T-cell (primary cell): ENCODE data around the gene TAF8. TPM values are rescaled to one million over a fixed set of nuclear protein-coding genes. Genes with fewer than 3 reads are reported as not detected.
A peak's percentile ranks its signal among the peaks of the same experiment; 100 is the strongest.

Experiments
- ATAC-seq, 4 experiments: fragments of 200-7000 bp in 3 of 4; fragments of 150-1000 bp in 1 of 4; cut with Tn5 transposase; replicated peaks in 1 of 4; 1 replicate in 3 of 4; 2 replicates in 1 of 4; pipeline ENCODE4 v1.10.0; 2021; ENCODE audit warnings: moderate library complexity in 3 of 4, mild to moderate bottlenecking in 2 of 4, moderate number of reproducible peaks in 1 of 4
- CTCF ChIA-PET, 2 donors: fragments of 300-600 bp; sonication (Branson Sonifier 250); formaldehyde crosslinking; loops; one replicate each; lab custom pipeline; 2022; ENCODE audit warnings: antibody characterized with exemption in 2 of 2; lab: Charles Lee
- POLR2A ChIA-PET, 2 donors: fragments of 300-600 bp; sonication (Branson Sonifier 250); formaldehyde crosslinking; loops; one replicate each; lab custom pipeline; 2022; ENCODE audit warnings: antibody characterized with exemption in 2 of 2; lab: Charles Lee
- DNase-seq, 35 experiments: peaks; one replicate each; pipeline versions ENCODE4 v3.0.0 to v3.0.0-alpha.2; 2013 to 2023
- H3K27ac ChIP-seq: one replicate; pipeline ENCODE4 v1.5.1; 2013; ENCODE audit warnings: low read length
- H3K27me3 ChIP-seq, 2 experiments: replicated peaks in 1 of 2; 1 replicate in 1 of 2; 2 replicates in 1 of 2; pipeline versions ENCODE4 v1.6.1 to v1.7.0; 2013; ENCODE audit warnings: low read length in 1 of 2, mixed read lengths in 1 of 2; ENCODE audit not compliant: control insufficient read depth in 2 of 2, insufficient read depth in 2 of 2; ENCODE audit errors: extremely low read depth in 1 of 2
- H3K36me3 ChIP-seq, 2 donors: 1 replicate in 1 of 2; 2 replicates in 1 of 2; pipeline versions ENCODE4 v1.6.1 to v1.7.0; 2013; ENCODE audit warnings: low read length in 1 of 2; ENCODE audit not compliant: control insufficient read depth in 2 of 2, insufficient read depth in 1 of 2; ENCODE audit errors: extremely low read depth in 1 of 2
- H3K4me1 ChIP-seq, 2 experiments: 1 replicate in 1 of 2; 2 replicates in 1 of 2; pipeline versions ENCODE4 v1.6.1 to v1.7.0; 2013; ENCODE audit warnings: low read length in 2 of 2, mixed read lengths in 1 of 2; ENCODE audit not compliant: insufficient read depth in 2 of 2, control insufficient read depth in 1 of 2; ENCODE audit errors: extremely low read depth in 1 of 2
- H3K4me3 ChIP-seq, 2 donors: 1 replicate in 1 of 2; 2 replicates in 1 of 2; pipeline versions ENCODE4 v1.5.1 to v1.7.0; 2013; ENCODE audit warnings: mild to moderate bottlenecking in 2 of 2, low read length in 1 of 2, moderate library complexity in 1 of 2; ENCODE audit not compliant: control insufficient read depth in 1 of 2; ENCODE audit errors: extremely low read depth in 1 of 2
- H3K9me3 ChIP-seq: 2 replicates; pipeline ENCODE4 v1.7.0; 2013
- H3K27ac Mint-ChIP-seq, 2 donors: one replicate each; pipeline ENCODE4 v1.8.0; 2020 to 2021; ENCODE audit warnings: mild to moderate bottlenecking in 2 of 2, mixed read lengths in 2 of 2
- H3K27me3 Mint-ChIP-seq, 2 donors: one replicate each; pipeline ENCODE4 v1.8.0; 2021 to 2022; ENCODE audit warnings: mixed read lengths in 2 of 2
- H3K36me3 Mint-ChIP-seq: one replicate; pipeline ENCODE4 v1.8.0; 2021; ENCODE audit warnings: mixed read lengths
- H3K4me1 Mint-ChIP-seq, 3 donors: one replicate each; pipeline ENCODE4 v1.8.0; 2020 to 2022; ENCODE audit warnings: mixed read lengths in 3 of 3, mild to moderate bottlenecking in 1 of 3
- H3K4me3 Mint-ChIP-seq, 3 donors: one replicate each; pipeline ENCODE4 v1.8.0; 2020 to 2022; ENCODE audit warnings: mild to moderate bottlenecking in 3 of 3, mixed read lengths in 3 of 3, moderate library complexity in 3 of 3
- H3K9me3 Mint-ChIP-seq, 3 donors: one replicate each; pipeline ENCODE4 v1.8.0; 2020 to 2022; ENCODE audit warnings: mixed read lengths in 3 of 3
- WGBS: methylation state at CpG from one replicate; pipeline ENCODE4 v1.1.5; 2013; ENCODE audit warnings: missing lambda C conversion rate; ENCODE audit not compliant: insufficient coverage; 5-methylcytosine and 5-hydroxymethylcytosine counted together
- total RNA-seq, 35 experiments: library from RNA in 6 of 35; stranded (reverse) in 6 of 35; fragments of 120-200 nt in 1 of 35; gene quantifications; one replicate each; pipeline versions ENCODE4 v1.2.1 to v1.2.4 and lab custom pipeline; 2013 to 2026

Gene TAF8
- total RNA-seq, 5 donors from 2014 or later (not counting 1 experiment from before 2014, with no cell fraction given), result 46.0 to 55.5 (median 47.6) TPM

DNA sequence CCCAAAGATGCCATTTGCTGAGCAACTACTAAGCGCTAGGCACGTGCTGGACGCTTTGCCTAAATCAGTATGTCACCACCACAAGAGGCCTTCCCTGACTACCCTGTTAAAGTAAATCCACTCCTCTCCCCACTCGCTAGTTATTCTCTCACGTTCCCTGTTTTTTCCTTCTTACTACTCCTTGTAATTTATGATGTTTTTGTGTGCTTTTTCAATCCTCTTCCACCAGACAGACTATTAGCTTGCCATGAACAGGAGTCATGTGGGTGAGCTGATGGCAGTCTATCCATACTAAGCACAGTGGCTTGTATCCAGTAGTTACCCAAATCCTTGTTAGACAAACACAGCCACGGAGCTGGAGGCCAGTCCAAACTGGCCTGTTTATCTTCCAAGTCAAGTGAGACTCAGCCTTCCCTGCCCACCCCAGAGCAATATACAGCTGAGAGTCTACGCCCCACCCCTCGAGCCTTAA, 50.9 kb downstream of the TAF8 start:
- Histone ChIP-seq H3K27ac (no peak overlapping the region), H3K4me3 (no peak overlapping the region), H3K9me3 (no peaks in the 10 kb centered on the region), H3K4me1 (peaks cover 0 to 17% of the 10 kb centered on the region in 2 experiments), H3K27me3 (peaks cover 0 to 24% of the 10 kb centered on the region in 2 experiments), H3K36me3 (no peaks in the 10 kb centered on the region)
- ATAC-seq (no peak), DNase-seq (no peak)
- Mint-ChIP-seq H3K27ac (no peak overlapping the region), H3K4me3 (no peak overlapping the region), H3K4me1 (peaks cover 0 to 13% (median 10%) of the 10 kb centered on the region in 3 donors), H3K27me3 (peaks cover 4% of the 10 kb centered on the region in 2 donors), H3K9me3 (no peaks in the 10 kb centered on the region), H3K36me3 (no peaks in the 10 kb centered on the region)
- no CpG with 5 or more reads among the region's 8 CpGs for WGBS
- ChIA-PET CTCF (no interaction called here), POLR2A (interaction anchor here (0.5 to 0.7 kb wide), 3 partner anchors 40 to 952 kb away, joined by 3 to 6 read pairs (median 3); no protein-coding TSS in a partner anchor)

DNA sequence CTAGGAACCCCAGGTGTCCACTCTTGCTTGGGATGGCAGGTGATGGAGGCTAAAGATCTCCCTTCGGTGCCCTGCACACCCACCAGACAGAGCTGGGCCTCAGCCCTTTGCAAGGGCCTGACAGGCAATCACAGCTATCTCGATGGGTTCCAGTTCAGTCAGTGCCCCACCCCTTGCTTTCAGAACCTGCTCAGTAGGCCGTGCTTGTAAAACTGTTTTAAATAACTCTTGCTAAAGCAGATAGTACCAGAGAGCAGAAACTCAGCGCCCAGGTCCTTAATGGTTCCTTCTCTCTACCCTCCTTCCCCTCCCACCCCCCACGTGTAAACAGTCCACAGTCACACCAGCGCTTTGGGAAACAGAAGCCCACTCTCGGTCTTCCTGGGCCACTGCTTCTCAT, 52.9 kb downstream of the TAF8 start:
- H3K27me3 Mint-ChIP-seq, result peaks cover 2% of the 10 kb centered on the region in 2 donors
- no peak for ATAC-seq

DNA sequence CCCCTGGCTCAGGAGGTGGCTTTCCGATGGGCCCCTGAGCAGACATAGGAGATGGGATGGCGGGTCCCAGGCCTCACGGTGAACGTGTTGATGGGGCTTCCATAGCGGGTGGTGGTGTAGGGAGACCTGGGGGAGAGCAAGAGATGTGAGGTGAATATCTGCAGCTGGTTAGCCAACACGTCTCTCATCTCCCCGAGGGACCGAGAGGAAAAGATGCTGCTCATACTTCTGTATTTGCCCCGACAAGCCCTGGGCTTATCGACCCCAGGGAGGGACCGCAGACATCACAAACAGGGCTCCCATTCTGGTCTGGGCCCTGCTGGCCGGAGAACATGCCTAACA, 53.4 kb downstream of the TAF8 start:
- CTCF ChIA-PET, result interaction anchor here in 1 of 2 donors (0.6 to 1.6 kb wide), 4 partner anchors 52 to 444 kb away, joined by 3 to 6 read pairs (median 3); partner anchors contain the start of gene FRS3
- no peaks in the 10 kb centered on the region for H3K36me3 Mint-ChIP-seq
- peak overlapping the region in 1 of 2 donors; percentile 71 for H3K27ac Mint-ChIP-seq

More for the DNA sequence above, 52.9 kb downstream of the TAF8 start:
- Histone ChIP-seq H3K9me3 (no peaks in the 10 kb centered on the region), H3K27ac (no peak overlapping the region), H3K36me3 (no peaks in the 10 kb centered on the region), H3K27me3 (peaks cover 0 to 25% of the 10 kb centered on the region in 2 experiments), H3K4me1 (peaks cover 0 to 17% of the 10 kb centered on the region in 2 experiments), H3K4me3 (no peak overlapping the region)
- ChIA-PET CTCF (no interaction called here), POLR2A (no interaction called here)
- no peaks in the 10 kb centered on the region for H3K9me3 Mint-ChIP-seq
- H3K27ac Mint-ChIP-seq, result peak overlapping the region in 1 of 2 donors; percentile 50
- no peak for DNase-seq
- peak overlapping the region; percentile 22 to 68 (median 60) for H3K4me3 Mint-ChIP-seq
- no peaks in the 10 kb centered on the region for H3K36me3 Mint-ChIP-seq
- H3K4me1 Mint-ChIP-seq, result peaks cover 0 to 13% (median 10%) of the 10 kb centered on the region in 3 donors
- WGBS, result 94% methylated on average over 7 of the region's 7 CpGs

DNA sequence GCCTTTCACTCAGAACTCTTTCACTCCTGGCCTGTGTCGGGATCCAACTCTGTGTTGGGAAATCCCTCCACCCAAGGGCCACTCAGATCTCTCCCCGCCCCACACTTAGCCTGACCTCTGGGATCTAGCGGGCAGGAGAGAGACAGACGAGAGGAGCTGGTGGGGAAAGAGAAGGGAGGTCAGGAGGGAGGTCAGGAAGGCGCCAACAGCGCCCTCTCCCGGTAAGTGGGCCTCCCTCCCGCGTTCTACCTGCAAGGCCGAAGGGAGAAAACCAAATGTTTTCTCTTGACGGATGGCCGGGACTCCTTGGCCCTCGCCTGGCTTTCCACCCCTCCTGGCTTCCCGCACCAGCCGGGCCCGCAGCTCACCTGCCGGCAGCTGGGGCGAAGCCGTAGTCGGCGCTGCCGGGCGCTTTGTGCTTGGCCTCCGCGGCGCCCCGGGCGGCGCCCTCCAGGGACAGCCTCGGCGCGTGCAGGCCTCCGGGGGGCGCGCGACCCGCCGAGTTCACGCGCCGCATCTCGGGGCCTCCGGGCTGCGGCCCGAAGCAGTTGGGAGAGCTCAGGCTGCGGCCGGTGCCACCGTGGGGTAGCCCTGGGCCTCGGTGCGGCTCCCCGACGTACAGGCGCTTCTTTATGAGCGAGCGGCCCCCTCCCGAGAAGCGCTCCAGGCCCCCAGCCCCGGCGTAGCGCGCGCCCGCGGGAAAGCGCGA, 53.9 kb downstream of the TAF8 start:
- no peaks in the 10 kb centered on the region for H3K9me3 Mint-ChIP-seq
- ChIA-PET CTCF (interaction anchor here (0.5 to 1.6 kb wide), 6 partner anchors 52 to 460 kb away, joined by 3 to 6 read pairs (median 3); partner anchors contain the start of gene FRS3 (in 1 of the 2)), POLR2A (no interaction called here)
- no peaks in the 10 kb centered on the region for H3K27me3 Mint-ChIP-seq
- peak; percentile 88 to 92 (median 88) for ATAC-seq
- peak; percentile 31 to 85 (median 61) for DNase-seq
- no peaks in the 10 kb centered on the region for H3K9me3 ChIP-seq
- peak overlapping the region; percentile 56 to 68 (median 60) for H3K4me3 Mint-ChIP-seq
- H3K27ac ChIP-seq, result no peak overlapping the region
- peak overlapping the region in 1 of 2 donors; percentile 71 for H3K27ac Mint-ChIP-seq
- peaks cover 0 to 17% of the 10 kb centered on the region in 2 experiments for H3K4me1 ChIP-seq
- peaks cover 0 to 13% (median 10%) of the 10 kb centered on the region in 3 donors for H3K4me1 Mint-ChIP-seq
- H3K36me3 ChIP-seq, result no peaks in the 10 kb centered on the region
- WGBS, result under 1% methylated on average over 62 of the region's 66 CpGs
- peak overlapping the region; percentile 52 to 75 for H3K4me3 ChIP-seq
- no peaks in the 10 kb centered on the region for H3K36me3 Mint-ChIP-seq
- H3K27me3 ChIP-seq, result peaks cover 0 to 25% of the 10 kb centered on the region in 2 experiments

More for the DNA sequence above, 53.4 kb downstream of the TAF8 start:
- H3K4me3 Mint-ChIP-seq, result peak overlapping the region; percentile 56 to 68 (median 60)
- H3K9me3 ChIP-seq, result no peaks in the 10 kb centered on the region
- H3K27me3 ChIP-seq, result peaks cover 0 to 25% of the 10 kb centered on the region in 2 experiments
- no peaks in the 10 kb centered on the region for H3K27me3 Mint-ChIP-seq
- no peak for ATAC-seq
- no peak overlapping the region for H3K27ac ChIP-seq
- POLR2A ChIA-PET, result no interaction called here
- peaks cover 0 to 13% (median 10%) of the 10 kb centered on the region in 3 donors for H3K4me1 Mint-ChIP-seq
- H3K4me1 ChIP-seq, result peaks cover 0 to 17% of the 10 kb centered on the region in 2 experiments
- H3K4me3 ChIP-seq, result peak overlapping the region; percentile 52 to 75
- no peak for DNase-seq
- WGBS, result 92% methylated on average over 9 of the region's 12 CpGs
- H3K36me3 ChIP-seq, result no peaks in the 10 kb centered on the region
- no peaks in the 10 kb centered on the region for H3K9me3 Mint-ChIP-seq

- POLR2A ChIA-PET, result no interaction called here
- H3K27me3 ChIP-seq, result peaks cover 0 to 25% of the 10 kb centered on the region in 2 experiments
- Mint-ChIP-seq H3K9me3 (no peaks in the 10 kb centered on the region), H3K4me1 (peaks cover 0 to 13% (median 9%) of the 10 kb centered on the region in 3 donors), H3K27me3 (no peaks in the 10 kb centered on the region), H3K36me3 (no peaks in the 10 kb centered on the region), H3K27ac (no peak overlapping the region), H3K4me3 (peak overlapping the region; percentile 50 to 68 (median 50))
- WGBS, result 13% methylated on average over 7 of the region's 16 CpGs
- H3K4me3 ChIP-seq, result peak overlapping the region; percentile 52 to 75
- H3K9me3 ChIP-seq, result no peaks in the 10 kb centered on the region
- peaks cover 0 to 17% of the 10 kb centered on the region in 2 experiments for H3K4me1 ChIP-seq
- peak in 1 of 35 experiments; percentile 2 for DNase-seq
- CTCF ChIA-PET, result interaction anchor here (0.7 to 1.6 kb wide), 2 partner anchors 443 kb away, joined by 3 to 6 read pairs; no protein-coding TSS in a partner anchor
- H3K36me3 ChIP-seq, result no peaks in the 10 kb centered on the region
- H3K27ac ChIP-seq, result no peak overlapping the region
- peak in 2 of 4 experiments; percentile 47 to 48 for ATAC-seq
Measured at GRCh38 chr6:42104804-42105125, 54.4 kb downstream of the TAF8 start.

DNA sequence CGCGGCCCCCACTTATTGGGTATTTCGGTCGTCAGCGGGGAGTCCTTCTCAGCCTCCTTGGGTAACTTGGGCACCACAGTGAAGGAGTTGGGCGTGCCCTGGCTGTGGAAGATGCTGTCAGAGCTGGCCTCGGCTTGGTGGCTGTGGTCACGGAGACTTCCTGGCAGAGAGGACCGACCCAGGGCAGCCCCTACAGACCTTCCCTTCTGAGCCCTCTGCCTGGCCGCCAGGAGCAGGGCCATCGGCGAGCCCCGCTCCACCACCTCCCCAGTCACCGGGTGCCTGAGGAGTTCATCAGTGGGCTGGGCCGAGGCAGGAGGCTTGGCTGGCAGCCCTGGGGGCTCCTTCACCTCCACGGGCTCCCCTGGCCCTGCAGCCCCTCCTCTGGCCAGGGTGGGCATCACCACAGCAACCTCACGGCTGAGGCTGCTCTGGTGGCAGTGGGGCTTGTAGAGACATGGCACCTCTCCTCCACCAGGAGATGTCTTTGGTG, 54.9 kb downstream of the TAF8 start:
- no peaks in the 10 kb centered on the region for H3K36me3 ChIP-seq
- Mint-ChIP-seq H3K9me3 (no peaks in the 10 kb centered on the region), H3K27ac (no peak overlapping the region), H3K27me3 (no peaks in the 10 kb centered on the region), H3K36me3 (no peaks in the 10 kb centered on the region), H3K4me3 (peak overlapping the region; percentile 50 to 68 (median 50)), H3K4me1 (peaks cover 0 to 9% (median 8%) of the 10 kb centered on the region in 3 donors)
- no peak for DNase-seq
- no peak for ATAC-seq
- POLR2A ChIA-PET, result no interaction called here
- CTCF ChIA-PET, result interaction anchor here (0.7 to 1.6 kb wide), 2 partner anchors 442 to 443 kb away, joined by 3 to 6 read pairs; no protein-coding TSS in a partner anchor
- no peaks in the 10 kb centered on the region for H3K9me3 ChIP-seq
- peaks cover 0 to 28% of the 10 kb centered on the region in 2 experiments for H3K27me3 ChIP-seq
- H3K27ac ChIP-seq, result no peak overlapping the region
- WGBS, result 81% methylated on average over 11 of the region's 17 CpGs
- H3K4me3 ChIP-seq, result no peak overlapping the region
- peaks cover 0 to 17% of the 10 kb centered on the region in 2 experiments for H3K4me1 ChIP-seq
